Measurements from ENCODE around the gene ZBED6. TPM values are rescaled to one million over a fixed set of nuclear protein-coding genes. Genes with fewer than 3 reads are reported as not detected.
A peak's percentile ranks its signal among the peaks of the same experiment; 100 is the strongest.

The ZBED6 gene
- total and polyA plus RNA-seq, 9 of the 15 experiments (the other 6 are each of a cell fraction or from before 2014, with no cell fraction given): 0.21 to 16.6 (median 5.0) TPM

GRCh38 chr1:203796236-203796605 lies 798 bp downstream of the ZBED6 start (continued):
- TF ChIP-seq MYC (IDR thresholded peaks at IDR 0.05; ENCODE audit: low read depth, low read length) (no peak), MYC (CRISPR knock-in tag; IDR thresholded peaks at IDR 0.05; ENCODE audit: borderline replicate concordance, low read depth) (0 out of 2 replicates have a peak, but pooled peaks have one; percentile 45), GABPA (tag; conservative IDR thresholded peaks at IDR 0.05; ENCODE audit: low read depth) (peak; percentile 69), MAZ (CRISPR knock-in tag; conservative IDR thresholded peaks at IDR 0.05 in 1 of 2, IDR thresholded peaks at IDR 0.05 in 1 of 2) (no peak; a peak in 1 of 4 replicates), DIDO1 (tag; IDR thresholded peaks at IDR 0.05; ENCODE audit: low read depth) (peak; percentile 67), ZNF449 (CRISPR knock-in tag; IDR thresholded peaks at IDR 0.05) (no peak)
- TF ChIP-seq, protein P1, sequence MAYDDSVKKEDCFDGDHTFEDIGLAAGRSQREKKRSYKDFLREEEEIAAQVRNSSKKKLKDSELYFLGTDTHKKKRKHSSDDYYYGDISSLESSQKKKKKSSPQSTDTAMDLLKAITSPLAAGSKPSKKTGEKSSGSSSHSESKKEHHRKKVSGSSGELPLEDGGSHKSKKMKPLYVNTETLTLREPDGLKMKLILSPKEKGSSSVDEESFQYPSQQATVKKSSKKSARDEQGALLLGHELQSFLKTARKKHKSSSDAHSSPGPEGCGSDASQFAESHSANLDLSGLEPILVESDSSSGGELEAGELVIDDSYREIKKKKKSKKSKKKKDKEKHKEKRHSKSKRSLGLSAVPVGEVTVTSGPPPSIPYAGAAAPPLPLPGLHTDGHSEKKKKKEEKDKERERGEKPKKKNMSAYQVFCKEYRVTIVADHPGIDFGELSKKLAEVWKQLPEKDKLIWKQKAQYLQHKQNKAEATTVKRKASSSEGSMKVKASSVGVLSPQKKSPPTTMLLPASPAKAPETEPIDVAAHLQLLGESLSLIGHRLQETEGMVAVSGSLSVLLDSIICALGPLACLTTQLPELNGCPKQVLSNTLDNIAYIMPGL (CRISPR knock-in tag; IDR thresholded peaks at IDR 0.05): no peak

Measured in K562 (cell line).